ENCODE measurements around the gene TCF3.

GRCh38 chr19:1652471-1653299 lies at the start of gene TCF3:
- TF ChIP-seq CTCF (IDR thresholded peaks at IDR 0.05; ENCODE audit: low read depth, low read length, missing input control): no peak
- no peak for TF ChIP-seq EGR1 (IDR thresholded peaks at IDR 0.05; ENCODE audit: low read depth in 2 of 2)
- peak in 1 of 2 donors; percentile 33 for TF ChIP-seq RAD21 (IDR thresholded peaks at IDR 0.05)
- TF ChIP-seq ZBTB33 (IDR thresholded peaks at IDR 0.05): peak; percentile 98
- peak in 1 of 2 donors; percentile 51 for TF ChIP-seq GABPA (IDR thresholded peaks at IDR 0.05 in 1 of 2, conservative IDR thresholded peaks at IDR 0.05 in 1 of 2)
- TF ChIP-seq RXRA (IDR thresholded peaks at IDR 0.05): peak; percentile 12 to 44
- no peak for TF ChIP-seq MAX (IDR thresholded peaks at IDR 0.05)
- TF ChIP-seq YY1 (IDR thresholded peaks at IDR 0.05): peak; percentile 83
- TF ChIP-seq REST (IDR thresholded peaks at IDR 0.05): peak; percentile 31
- peak; percentile 82 for TF ChIP-seq ATF3 (IDR thresholded peaks at IDR 0.05)
- peak; percentile 86 for TF ChIP-seq TAF1 (conservative IDR thresholded peaks at IDR 0.05)
- TF ChIP-seq JUND (IDR thresholded peaks at IDR 0.05): peak; percentile 10 to 54
- TF ChIP-seq FOXA1 (IDR thresholded peaks at IDR 0.05): no peak
- peak; percentile 96 for TF ChIP-seq SP1 (IDR thresholded peaks at IDR 0.05)
